Psoas muscle (tissue), 8 donors: ENCODE measurements around the gene ZIC4. TPM values are rescaled to one million over a fixed set of nuclear protein-coding genes. Genes with fewer than 3 reads are reported as not detected.
A peak's percentile ranks its signal among the peaks of the same experiment; 100 is the strongest.

Experiments used
- ATAC-seq, 4 donors: fragments of 200-7000 bp; cut with Tn5 transposase; one replicate each; pipeline ENCODE4 v1.9.1; 2020; ENCODE audit warnings: moderate library complexity in 3 of 4, mild to moderate bottlenecking in 2 of 4
- DNase-seq, 2 donors: peaks; one replicate each; pipeline ENCODE4 v3.0.0-alpha.2; 2020
- H3K27ac ChIP-seq: fragments of 200-600 bp; one replicate; pipeline ENCODE4 v1.8.0; 2022
- H3K27me3 ChIP-seq, 3 donors: fragments of 200-600 bp in 1 of 3; one replicate each; pipeline versions ENCODE4 v1.6.1 to v1.8.0; 2013 to 2022; ENCODE audit warnings: low read length in 2 of 3, mild to moderate bottlenecking in 2 of 3, moderate library complexity in 1 of 3; ENCODE audit not compliant: insufficient read depth in 3 of 3
- H3K36me3 ChIP-seq, 2 donors: fragments of 200-600 bp in 1 of 2; one replicate each; pipeline versions ENCODE4 v1.6.1 to v1.8.0; 2013 to 2022; ENCODE audit warnings: low read depth in 1 of 2, mild to moderate bottlenecking in 1 of 2, moderate library complexity in 1 of 2; ENCODE audit not compliant: insufficient read depth in 1 of 2
- H3K4me1 ChIP-seq: fragments of 200-600 bp; one replicate; pipeline ENCODE4 v1.8.0; 2022
- H3K4me3 ChIP-seq: fragments of 200-600 bp; one replicate; pipeline ENCODE4 v1.8.0; 2022; ENCODE audit warnings: mild to moderate bottlenecking
- H3K9me3 ChIP-seq: fragments of 200-600 bp; one replicate; pipeline ENCODE4 v1.8.0; 2022
- WGBS, 3 donors: extraction: QIAGEN DNeasy Blood & Tissue Kit; methylation state at CpG; one replicate each; pipeline versions ENCODE4 v1.1.6 to v1.1.7; 2013; 5-methylcytosine and 5-hydroxymethylcytosine counted together
- intact Hi-C, 2 donors: fragments of 100-400 bp; cut with DNase I; formaldehyde crosslinking; loops; one replicate each; pipeline versions ENCODE4 v1.11.0 to v1.14.2; 2022
- polyA plus RNA-seq, 3 donors: library from polyadenylated mRNA; stranded (reverse); fragments of 200-250 nt; gene quantifications; one replicate each; pipeline ENCODE4 v1.2.3, GENCODE V29; 2013
- total RNA-seq, 4 donors: library from RNA; stranded (reverse); fragmentation: NEBNext Ultra II Directional in 2 of 4; extraction: Animal tissue kit (Norgen Biotek cat#: 25700) in 2 of 4; gene quantifications; one replicate each; pipeline versions ENCODE4 v1.2.1 to v1.2.4, GENCODE V29; 2021 to 2023
- TF ChIP-seq, protein P1 (sequence below): fragments of 200-600 bp; IDR thresholded peaks from one replicate; pipeline ENCODE4 v1.8.0; 2022; ENCODE audit warnings: antibody characterized with exemption
- donor health status: healthy with polysubstance abuse.
- donor health status: DM: no; HTN: no; CAD: no; lungs with moderate emphysema.
- donor health status: Bipolar disorder and iron deficiency.
- donor health status: healthy.
- donor health status: DM: yes; HTN: yes; CAD: no.
- donor health status: DM: no; HTN: no; CAD: no.
- donor health status: DM: no; HTN: no; CAD: no.
- donor health status: DM: yes; HTN: yes; CAD: no.

ZIC4 gene
- total and polyA plus RNA-seq, 7 donors, result 0.10 to 1.00 (median 0.46) TPM

DNA sequence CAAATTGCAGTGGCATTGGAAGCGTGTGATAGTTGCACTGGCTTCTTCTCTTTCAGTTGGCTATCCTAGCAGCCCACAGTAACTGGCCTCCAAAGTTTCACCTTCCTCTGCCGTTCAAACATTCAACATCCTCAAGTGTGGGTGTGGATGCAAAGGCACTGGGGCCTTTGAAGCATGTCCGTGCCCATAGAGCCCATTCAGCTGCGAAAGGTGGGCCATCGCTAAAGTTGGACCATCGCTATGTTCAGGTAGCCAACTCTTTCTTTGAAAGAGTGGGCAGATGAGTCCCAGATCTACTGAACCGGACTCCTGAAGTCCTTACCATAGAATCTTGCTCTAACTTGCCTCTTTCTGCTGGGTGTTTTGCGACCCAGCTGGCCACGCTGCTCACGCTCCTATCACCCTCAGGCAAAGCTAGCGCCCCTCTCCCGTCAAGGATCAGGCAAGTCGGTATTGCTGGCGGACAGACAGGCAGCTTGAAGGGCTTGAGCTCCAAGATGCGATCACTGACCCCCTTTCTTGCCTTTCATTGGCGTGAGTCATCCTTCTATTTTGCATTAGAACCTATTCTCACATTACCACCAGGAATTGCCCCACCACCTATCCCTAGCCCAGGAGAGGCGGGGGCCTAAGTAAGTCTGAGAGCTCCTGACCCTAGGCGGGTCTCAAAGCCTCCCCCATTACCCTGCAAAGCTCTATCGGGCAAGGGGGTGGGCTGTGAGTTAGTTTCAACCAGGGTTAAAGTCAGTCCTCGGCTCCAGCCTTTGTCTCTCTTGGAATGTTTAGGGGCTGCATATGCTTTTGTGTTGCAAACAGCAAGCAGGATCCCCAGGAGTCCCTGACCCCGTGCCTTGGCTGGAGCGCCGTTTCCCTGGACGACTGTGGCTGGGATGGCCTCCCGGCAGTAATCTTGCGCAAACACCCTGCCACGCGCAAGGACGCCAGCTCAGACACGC lies 28.7 kb downstream of the ZIC4 start:
- TF ChIP-seq, protein P1, sequence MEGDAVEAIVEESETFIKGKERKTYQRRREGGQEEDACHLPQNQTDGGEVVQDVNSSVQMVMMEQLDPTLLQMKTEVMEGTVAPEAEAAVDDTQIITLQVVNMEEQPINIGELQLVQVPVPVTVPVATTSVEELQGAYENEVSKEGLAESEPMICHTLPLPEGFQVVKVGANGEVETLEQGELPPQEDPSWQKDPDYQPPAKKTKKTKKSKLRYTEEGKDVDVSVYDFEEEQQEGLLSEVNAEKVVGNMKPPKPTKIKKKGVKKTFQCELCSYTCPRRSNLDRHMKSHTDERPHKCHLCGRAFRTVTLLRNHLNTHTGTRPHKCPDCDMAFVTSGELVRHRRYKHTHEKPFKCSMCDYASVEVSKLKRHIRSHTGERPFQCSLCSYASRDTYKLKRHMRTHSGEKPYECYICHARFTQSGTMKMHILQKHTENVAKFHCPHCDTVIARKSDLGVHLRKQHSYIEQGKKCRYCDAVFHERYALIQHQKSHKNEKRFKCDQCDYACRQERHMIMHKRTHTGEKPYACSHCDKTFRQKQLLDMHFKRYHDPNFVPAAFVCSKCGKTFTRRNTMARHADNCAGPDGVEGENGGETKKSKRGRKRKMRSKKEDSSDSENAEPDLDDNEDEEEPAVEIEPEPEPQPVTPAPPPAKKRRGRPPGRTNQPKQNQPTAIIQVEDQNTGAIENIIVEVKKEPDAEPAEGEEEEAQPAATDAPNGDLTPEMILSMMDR, result no peak
- H3K27me3 ChIP-seq, result peaks cover 10 to 75% (median 16%) of the 10 kb centered on the region in 3 donors
- no peaks in the 10 kb centered on the region for H3K4me1 ChIP-seq
- intact Hi-C loops, result no loop called here
- ATAC-seq, result peak in 1 of 4 donors; percentile 59
- no peaks in the 10 kb centered on the region for H3K36me3 ChIP-seq
- 18 to 31% (median 27%) methylated on average over 30 of the region's 30 CpGs for WGBS, 3 donors
- H3K27ac ChIP-seq, result no peak overlapping the region
- DNase-seq, result no peak
- H3K4me3 ChIP-seq, result no peak overlapping the region
- H3K9me3 ChIP-seq, result no peaks in the 10 kb centered on the region

DNA sequence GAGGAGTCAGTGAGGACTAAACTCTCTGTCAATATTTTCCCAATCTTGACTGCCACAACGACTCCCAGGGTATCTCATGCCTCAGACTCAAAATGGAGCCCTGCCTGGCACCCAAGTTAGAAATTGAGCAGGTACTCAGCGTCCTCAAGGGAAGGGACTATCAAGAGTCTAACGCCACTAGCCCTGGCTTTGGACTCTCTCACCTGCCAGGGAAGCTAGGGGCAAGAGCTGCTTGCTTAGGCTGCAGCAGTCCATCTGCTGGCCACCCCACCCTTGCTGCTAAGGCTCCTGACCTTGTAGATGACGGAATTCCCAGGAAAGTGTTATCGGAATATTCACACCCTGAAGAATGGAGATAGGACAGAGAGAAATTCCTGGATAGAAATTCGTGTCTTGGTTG lies 33.0 kb downstream of the ZIC4 start:
- peaks cover 10 to 99% (median 31%) of the 10 kb centered on the region in 3 donors for H3K27me3 ChIP-seq
- intact Hi-C loops, result no loop called here
- 16 to 31% (median 29%) methylated on average over 6 of the region's 6 CpGs for WGBS, 3 donors

DNA sequence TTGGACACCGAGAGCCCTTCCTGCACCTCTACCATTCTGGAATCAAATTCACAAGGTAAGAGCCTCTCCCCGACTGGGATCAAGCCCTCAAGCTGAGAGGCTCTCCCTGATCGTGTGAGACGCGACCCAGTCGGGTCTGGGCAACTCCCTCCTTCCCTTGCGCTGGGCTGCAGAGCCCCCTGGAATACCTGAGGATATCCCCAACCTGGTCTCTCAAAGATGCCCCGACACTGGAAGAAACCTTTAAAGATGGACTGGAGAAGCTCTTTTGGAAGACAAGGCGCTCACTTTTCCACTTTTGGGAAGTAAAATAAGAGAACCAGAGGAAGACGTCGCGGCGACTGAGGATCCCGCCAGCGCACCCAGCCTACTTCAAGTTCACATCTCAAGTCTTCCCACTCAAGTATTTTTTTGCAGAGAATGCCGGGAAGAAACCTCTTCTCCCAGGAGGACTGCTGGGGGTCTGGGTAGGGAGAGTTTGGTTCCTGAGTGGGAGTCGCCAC lies 33.8 kb downstream of the ZIC4 start:
- 8 to 15% (median 12%) methylated on average over 17 of the region's 17 CpGs for WGBS, 3 donors

More for the DNA sequence above, 33.0 kb downstream of the ZIC4 start:
- H3K36me3 ChIP-seq, result no peaks in the 10 kb centered on the region
- no peaks in the 10 kb centered on the region for H3K9me3 ChIP-seq
- no peak overlapping the region for H3K4me3 ChIP-seq
- DNase-seq (no peak), ATAC-seq (no peak)
- H3K4me1 ChIP-seq, result no peaks in the 10 kb centered on the region
- TF ChIP-seq, protein P1, result no peak
- H3K27ac ChIP-seq, result no peak overlapping the region

DNA sequence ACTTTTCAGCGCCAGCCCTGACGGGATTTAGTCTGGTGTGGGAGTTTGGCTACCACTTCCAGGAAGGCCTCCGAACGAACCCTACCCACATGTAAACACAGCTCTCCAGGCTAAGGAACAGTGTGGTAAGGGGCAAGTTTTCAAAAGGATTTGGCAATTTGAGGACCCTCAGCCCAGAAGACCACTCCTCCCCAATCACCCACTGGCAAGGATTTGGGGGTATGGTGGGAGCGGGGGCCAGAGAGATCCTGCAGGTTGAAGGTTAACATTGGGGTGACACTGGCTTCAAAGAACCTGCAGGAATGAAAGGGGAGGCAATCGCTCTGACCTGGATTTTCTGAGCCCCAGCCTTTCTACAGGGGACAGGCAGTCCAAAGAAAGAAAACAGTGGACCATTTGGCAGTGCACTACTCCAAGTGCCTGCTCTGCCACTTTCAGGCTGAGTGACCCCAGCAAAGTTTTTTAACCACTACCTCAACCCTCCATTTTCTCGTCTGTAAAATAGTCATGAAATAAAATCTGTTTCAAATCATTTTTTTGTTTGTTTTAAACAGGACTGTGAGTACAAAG lies 34.5 kb downstream of the ZIC4 start:
- H3K36me3 ChIP-seq, result no peaks in the 10 kb centered on the region
- H3K27ac ChIP-seq, result no peak overlapping the region
- H3K9me3 ChIP-seq, result no peaks in the 10 kb centered on the region
- TF ChIP-seq, protein P1, result no peak
- H3K27me3 ChIP-seq, result peaks cover 11 to 98% (median 25%) of the 10 kb centered on the region in 3 donors
- 35 to 52% (median 39%) methylated on average over 7 of the region's 7 CpGs for WGBS, 3 donors
- no peaks in the 10 kb centered on the region for H3K4me1 ChIP-seq
- intact Hi-C loops, result no loop called here
- DNase-seq (no peak), ATAC-seq (no peak)
- no peak overlapping the region for H3K4me3 ChIP-seq

More for the DNA sequence above, 33.8 kb downstream of the ZIC4 start:
- TF ChIP-seq, protein P1, result no peak
- Histone ChIP-seq H3K36me3 (no peaks in the 10 kb centered on the region), H3K27ac (no peak overlapping the region), H3K4me3 (no peak overlapping the region), H3K27me3 (peaks cover 13 to 98% (median 27%) of the 10 kb centered on the region in 3 donors), H3K4me1 (no peaks in the 10 kb centered on the region), H3K9me3 (no peaks in the 10 kb centered on the region)
- intact Hi-C loops, result no loop called here
- DNase-seq (no peak), ATAC-seq (no peak)
